ENCODE measurements around the gene TMEM238. TPM values are rescaled to one million over a fixed set of nuclear protein-coding genes. Genes with fewer than 3 reads are reported as not detected.
A peak's percentile ranks its signal among the peaks of the same experiment; 100 is the strongest.

TMEM238 gene
- total and polyA plus RNA-seq, 10 of the 15 experiments (the other 5 are each of a cell fraction or from before 2014, with no cell fraction given): 0.05 to 16.9 (median 0.58) TPM; not detected in 1

GRCh38 chr19:55385724-55386492 lies 1.8 kb upstream of the TMEM238 start, which contains the start of gene RPL28 (continued):
- no peak for TF ChIP-seq CUX1 (IDR thresholded peaks at IDR 0.05; ENCODE audit: insufficient replicate concordance, low read depth, low read length)
- TF ChIP-seq EED (IDR thresholded peaks at IDR 0.05; ENCODE audit: low read depth): no peak
- no peak for TF ChIP-seq NFIC (IDR thresholded peaks at IDR 0.05; ENCODE audit: low read depth, low read length)
- TF ChIP-seq ZNF622 (IDR thresholded peaks at IDR 0.05): no peak
- peak; percentile 87 for TF ChIP-seq YY1 (IDR thresholded peaks at IDR 0.05; ENCODE audit: low read depth, low read length)
- TF ChIP-seq DPF2 (IDR thresholded peaks at IDR 0.05): no peak
- no peak for TF ChIP-seq TBL1XR1 (IDR thresholded peaks at IDR 0.05; ENCODE audit: low read depth, low read length)
- no peak for TF ChIP-seq ZNF24 (IDR thresholded peaks at IDR 0.05)
- no peak for TF ChIP-seq ZNF274 (IDR thresholded peaks at IDR 0.05; ENCODE audit: insufficient read depth, insufficient read length)
- TF ChIP-seq E4F1 (IDR thresholded peaks at IDR 0.05; ENCODE audit: borderline replicate concordance, partially characterized antibody): no peak
- TF ChIP-seq MLLT1 (IDR thresholded peaks at IDR 0.05): peak; percentile 88
- no peak for TF ChIP-seq PRDM15 (CRISPR knock-in tag; IDR thresholded peaks at IDR 0.05)
- TF ChIP-seq RELB (IDR thresholded peaks at IDR 0.05; ENCODE audit: low read depth): peak; percentile 51; the same call in 1 of the 2 replicates
- no peak for TF ChIP-seq SIX5 (IDR thresholded peaks at IDR 0.05; ENCODE audit: low read depth, low read length, severe bottlenecking)
